Raji (cell line): ENCODE measurements around the gene TLNRD1.
A peak's percentile ranks its signal among the peaks of the same experiment; 100 is the strongest.

Experiments
- POLR2A ChIP-seq: IDR thresholded peaks from 2 replicates; pipeline ENCODE4 v1.6.1; 2011; ENCODE audit warnings: low read depth, low read length, control low read depth; ENCODE audit not compliant: insufficient read depth

Gene TLNRD1

DNA sequence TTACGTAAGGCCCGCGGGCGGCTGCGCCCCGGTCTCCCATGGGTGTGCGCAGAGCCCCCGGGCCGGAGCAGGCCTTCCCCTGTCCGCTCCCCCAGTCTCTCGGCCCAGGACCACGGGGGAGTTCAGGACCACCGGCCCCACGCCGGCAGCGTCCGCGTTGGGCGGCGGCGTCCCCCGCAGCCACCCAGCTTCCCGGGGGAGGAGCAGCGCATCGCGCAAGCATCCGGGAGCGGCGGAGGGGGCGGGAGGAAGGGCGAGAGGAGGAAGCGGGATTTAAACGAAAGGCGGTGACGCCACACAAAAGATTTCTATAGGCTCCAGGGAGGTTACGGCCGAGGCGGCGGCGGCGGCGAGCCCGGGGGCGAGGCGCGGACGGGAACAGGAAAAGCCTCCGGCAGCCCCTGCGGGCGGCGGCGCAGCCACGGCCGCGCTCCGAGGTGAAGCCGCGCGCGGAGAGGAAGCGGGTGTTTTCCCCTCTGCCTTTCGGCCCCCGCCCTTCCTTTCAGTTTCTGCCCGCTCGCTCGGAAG, at the start of gene TLNRD1:
Gene TLNRD1 (plus strand): TSS at position 300 of the 528 bp plus-strand sequence. CDS start 1,349 bp downstream, outside the sequence.
- peak; percentile 75 for TF ChIP-seq POLR2A

DNA sequence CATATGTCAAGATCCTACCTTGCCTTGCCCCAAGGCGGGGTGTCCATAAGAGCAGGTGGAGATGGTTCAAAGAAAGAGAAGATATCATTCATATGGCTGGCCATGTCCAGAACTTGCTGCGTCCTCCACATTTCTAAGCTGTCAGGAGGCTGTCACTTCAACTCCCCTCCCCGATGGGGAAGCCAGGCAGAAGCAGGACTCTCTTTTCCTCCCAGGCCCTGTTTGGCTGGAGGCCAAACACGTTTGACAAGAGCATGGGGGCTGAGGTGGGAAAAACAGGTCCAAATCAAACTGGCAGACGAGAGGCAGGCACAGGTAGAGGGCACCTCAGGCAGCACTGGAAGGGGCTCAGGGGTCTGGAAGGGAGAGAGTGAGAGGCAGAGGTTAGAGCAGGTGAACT, 48.8 kb upstream of the TLNRD1 start:
- TF ChIP-seq POLR2A: no peak

DNA sequence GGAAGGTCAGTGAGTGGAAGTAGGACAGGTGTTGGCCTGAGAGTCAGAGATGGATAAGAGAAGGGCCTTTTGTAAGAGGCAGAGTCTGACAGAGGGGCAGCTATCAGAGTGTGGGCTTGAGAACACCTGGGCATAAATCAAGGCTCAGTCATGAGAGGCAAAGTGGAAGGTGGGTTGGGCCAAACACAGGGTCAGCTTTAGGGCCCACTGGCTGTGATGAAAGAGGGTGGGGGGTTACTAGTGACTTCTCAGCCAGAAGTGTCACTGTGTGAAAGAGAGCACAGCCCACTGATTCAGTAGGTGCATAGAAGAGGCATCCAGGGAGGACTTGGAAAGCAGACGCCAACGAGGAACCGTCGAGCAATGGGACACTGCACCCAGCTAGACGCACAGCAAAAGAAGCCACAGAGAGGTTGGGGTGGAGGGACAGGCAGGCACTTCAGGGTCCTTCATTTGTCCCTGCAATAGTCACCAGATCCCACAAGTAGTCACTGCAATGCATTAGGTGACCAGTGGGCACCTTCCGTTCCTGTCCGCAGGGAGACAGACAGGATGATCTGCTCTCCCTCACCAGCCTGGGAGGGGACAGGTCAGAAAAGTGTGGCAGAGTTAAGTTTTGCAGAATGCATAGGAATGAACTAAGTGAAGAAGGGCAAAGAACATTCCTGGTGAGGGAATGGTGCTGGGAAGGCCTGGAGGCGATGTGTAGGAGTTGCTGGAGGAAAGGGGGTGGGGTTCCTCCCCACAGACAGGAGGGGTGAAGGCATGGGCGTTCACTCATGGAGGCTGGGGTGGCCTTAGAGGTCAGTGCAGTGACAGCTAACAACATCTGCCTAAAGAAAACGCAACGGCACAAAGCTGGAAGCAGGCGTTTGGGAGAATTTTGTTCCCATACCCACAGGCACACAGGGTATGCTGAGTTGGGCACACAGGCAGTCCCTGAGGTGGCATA, 47.4 kb upstream of the TLNRD1 start:
- no peak for TF ChIP-seq POLR2A

DNA sequence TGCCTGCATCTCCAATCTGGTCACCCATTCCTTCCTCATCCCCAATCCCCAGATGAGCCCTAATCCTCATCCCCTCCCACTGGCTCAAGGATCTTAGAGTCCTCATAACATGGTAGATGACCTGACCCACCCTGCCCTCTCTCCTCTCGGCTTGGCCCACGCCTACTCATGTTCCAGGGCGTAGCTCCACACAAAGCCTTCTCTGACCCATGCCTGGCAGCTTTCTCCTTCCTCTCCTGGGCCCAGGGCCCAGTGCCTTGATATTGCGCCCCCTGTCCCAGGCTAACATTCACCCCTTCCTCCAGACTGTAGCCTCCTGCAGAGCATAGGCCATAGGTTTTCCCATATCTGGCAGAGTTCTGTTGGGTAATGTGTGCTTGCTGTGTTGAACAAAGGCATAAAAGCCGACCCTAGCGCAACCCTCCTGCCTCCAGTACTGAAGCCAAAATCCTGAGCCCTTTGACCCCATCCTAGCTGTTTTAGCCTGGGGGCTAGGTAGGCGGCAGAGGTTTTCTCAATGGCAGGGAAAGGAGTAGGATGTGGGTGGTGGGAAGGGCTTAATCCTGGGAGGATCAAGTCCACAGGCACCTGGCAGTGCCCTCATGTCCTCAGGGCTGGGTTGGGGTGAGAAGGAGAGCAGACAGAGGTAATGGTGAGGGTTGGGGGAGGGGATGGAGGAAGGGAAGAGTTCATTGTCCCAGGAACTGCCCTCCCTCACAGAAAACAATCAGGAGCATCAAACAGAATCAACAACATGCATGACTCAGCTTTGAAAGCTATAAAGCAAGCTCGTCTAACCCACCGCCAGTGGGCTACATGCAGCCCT, 46.6 kb upstream of the TLNRD1 start:
- TF ChIP-seq POLR2A: no peak

DNA sequence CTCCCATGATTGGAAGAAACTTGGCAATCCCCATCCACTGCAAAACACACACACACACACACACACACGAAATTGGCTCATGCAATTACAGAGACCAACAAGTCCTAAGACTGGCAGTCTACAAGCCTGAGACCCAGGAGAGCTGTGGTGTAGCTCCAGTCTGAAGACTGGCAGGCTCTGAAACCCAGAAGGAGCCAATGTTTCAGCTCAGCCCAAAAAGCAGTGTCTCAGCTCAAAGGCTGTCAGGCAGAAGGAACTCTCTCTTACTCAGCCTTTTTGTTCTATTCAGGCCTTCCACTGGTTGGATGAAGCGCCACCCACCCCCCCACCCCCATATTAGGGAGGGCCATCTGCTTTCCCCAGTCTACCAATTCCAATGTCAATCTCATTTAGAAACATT, 43.2 kb upstream of the TLNRD1 start:
- TF ChIP-seq POLR2A: no peak

DNA sequence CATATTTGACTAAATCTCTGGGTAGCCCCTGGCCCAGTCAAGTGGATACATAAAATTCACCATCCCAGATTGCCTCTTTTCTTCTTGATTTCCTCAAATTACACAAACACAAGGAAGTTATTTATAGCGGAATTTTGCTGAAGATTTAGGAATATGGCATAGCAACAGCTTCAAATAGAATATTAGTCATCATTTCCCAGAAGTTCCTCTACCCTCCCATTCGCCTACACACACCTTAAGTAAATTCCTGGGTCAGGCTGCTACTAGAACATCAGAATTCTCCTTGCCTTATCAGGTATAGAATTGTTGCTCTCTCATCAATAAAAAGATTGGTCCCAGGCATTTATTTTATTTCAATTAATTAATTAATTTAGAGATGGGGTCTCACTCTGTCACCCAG, 42.7 kb upstream of the TLNRD1 start:
- no peak for TF ChIP-seq POLR2A

DNA sequence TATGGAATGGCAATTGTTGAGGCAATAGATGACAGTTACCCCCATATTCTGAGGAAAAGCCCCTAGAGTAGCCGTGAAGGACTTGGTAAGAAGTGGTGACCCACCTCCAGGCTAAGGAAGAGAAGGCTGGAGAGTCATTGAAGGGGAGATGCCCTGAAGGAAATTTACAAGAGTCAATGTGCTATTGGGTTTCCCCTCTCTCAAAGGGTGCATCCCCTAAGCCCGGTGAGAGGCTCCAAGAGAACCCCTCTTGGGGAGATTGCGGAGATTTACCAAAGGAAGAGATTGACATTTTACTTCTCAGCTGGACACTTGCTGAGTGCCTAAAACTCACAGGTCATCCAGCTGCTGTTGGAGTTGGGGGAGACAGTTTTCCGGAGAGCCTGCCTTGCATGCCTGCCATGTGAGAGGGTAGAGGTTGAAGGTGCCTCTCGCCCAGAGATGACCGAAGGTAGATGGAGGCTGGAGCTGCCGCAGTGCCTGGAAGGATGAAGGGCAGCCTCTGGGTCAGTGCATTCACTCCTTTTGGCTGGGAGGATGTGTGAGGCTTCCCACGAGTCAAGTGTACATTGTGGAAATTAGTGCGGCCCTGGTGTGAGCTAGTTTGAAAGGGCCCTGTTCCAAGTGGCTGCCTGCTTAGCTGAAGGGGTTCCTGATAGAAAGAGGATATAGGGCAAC, 41.8 kb upstream of the TLNRD1 start:
- TF ChIP-seq POLR2A: no peak

DNA sequence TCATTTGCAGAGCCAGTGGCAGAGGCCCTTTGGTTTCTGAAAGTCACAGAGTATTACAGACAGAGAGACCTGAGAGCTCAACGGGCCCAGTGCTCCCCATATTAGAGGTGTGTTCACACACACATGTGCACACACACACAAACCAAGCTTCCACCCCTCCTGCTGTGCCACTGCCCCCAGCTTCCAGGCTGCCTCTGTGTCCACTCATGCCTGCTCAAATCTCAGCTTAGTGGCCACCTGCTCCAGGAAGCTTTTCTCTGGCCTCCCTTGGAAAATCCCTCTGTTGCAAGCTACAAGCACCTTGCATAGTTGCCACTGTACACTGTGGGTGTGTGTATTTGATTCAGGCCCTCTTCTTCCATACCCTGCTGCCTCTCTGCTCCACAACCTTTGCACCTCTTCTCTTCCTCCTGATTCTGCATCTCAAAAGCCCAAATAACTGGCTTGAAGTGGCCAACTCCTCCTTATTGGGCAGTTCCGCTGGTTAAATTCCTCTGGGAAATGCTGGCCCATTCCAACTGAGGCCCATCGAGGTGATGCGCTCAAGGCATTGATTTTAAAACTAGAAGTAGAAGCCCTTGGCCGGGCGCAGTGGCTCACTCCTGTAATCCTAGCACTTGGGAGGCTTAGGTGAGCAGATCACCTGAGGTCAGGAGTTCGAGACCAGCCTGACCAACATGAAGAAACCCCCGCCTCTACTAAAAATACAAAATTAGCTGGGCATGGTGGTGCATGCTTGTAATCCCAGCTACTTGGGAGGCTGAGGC, 34.1 kb upstream of the TLNRD1 start:
- TF ChIP-seq POLR2A: no peak

DNA sequence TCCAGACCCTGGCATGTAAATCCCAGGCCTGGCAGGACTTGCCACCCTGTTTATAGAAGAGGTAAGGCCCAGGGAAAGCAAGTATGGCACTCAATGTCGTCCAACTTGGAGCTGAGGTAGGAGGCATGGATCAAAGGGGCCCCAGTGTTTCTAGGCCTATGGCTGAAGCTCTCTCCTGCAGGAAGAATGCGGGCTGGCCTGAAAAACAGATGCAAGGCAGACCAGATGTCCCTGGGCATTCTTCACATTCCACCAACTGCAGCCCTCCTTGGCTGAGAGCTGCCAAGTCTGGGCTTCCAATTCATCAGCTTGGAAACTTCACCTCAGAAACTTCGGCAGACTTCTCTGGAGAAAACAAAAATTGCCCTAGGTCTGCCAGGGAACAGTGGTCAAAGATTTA, 33.3 kb upstream of the TLNRD1 start:
- TF ChIP-seq POLR2A: no peak

DNA sequence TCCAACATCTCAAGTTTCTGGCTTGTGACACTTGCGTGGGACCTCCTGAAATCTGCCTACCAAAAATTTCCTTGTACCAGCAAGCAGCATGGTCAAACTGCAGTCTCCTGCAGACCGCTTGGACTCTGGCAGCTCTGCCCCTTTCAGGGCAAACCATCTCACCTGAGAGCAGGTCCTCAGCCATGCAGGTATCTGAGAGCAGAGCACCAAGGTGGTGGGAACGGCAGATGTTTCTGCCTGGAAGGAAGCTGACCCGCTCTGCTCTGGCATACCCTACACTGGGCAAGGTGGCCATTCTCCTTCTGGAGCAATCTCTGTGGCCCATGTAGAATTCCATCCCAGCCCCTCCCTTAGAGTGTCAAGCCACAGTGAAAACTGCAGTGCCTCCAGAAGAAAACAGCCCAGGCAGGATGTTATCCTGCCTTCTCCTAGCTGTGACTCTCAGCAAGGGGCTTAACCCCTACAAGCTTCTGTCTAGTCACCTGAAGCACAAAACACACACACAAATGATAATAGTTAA, 32.7 kb upstream of the TLNRD1 start:
- TF ChIP-seq POLR2A: no peak

DNA sequence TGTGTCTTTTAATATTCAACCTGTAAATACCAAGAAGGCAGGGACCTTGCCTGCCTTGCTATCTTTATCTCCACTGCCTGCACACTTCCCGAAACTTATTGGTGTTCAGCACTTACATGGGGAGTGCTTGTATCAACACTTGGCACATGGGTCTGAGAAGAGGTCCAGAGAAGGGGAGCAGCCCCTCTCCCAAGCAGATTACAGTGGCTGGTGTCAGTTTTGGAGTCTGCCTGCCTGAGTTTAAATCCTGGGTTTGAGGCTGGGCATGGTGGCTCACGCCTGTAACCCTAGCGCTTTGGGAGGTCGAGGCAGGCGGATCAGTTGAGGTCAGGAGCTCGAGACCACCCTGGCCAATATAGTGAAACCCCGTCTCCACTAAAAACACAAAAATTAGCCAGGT, 31.4 kb upstream of the TLNRD1 start:
- TF ChIP-seq POLR2A: no peak

DNA sequence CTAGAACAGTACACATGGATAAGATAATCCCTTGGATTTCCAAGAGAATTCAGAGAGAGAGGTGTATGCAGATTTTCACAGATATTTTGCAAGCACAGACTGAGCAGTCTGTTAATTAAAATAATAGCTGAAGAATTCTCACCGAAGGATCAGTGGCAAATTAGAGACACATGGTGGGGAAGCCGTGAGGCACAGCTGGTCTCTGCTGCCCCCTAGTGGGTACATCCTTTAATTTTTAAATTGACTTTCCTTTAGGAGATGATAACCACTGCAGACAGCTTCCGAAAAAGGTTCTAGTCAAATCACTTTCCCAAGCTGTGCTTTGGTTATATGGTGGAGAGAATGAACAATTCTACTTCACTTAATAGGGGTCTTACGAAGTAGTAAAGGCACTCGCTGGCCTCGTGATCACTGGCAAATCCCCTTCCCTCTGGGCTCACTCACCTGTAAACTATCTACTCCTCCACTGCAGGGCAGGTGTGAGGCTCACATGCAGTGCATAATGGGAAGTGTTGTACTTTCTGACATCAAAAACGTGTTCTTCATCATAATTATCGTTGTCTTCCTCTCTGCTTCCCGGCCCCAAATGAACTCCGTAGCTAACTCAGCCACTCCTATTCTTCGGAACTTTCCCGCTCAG, 30.6 kb upstream of the TLNRD1 start:
- TF ChIP-seq POLR2A: no peak

DNA sequence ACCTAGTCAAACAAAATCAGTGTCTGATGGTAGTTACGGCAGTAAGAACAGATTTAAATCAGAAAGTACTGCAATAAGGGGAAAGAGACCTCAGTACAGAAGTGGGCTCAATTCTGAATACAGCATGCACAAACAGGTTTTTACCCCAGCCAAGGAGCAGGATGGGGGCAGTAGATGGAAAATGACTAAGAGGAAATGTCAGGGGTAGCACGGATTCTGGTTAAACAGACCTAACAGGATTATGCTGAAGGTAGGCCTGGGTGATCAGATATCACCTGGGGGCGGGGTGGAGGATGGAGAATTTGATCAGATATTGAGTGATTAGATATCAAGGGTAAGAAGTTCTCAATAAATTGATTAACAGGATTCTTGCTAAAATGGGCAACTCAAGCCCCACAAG, 30.1 kb upstream of the TLNRD1 start:
- TF ChIP-seq POLR2A: no peak

DNA sequence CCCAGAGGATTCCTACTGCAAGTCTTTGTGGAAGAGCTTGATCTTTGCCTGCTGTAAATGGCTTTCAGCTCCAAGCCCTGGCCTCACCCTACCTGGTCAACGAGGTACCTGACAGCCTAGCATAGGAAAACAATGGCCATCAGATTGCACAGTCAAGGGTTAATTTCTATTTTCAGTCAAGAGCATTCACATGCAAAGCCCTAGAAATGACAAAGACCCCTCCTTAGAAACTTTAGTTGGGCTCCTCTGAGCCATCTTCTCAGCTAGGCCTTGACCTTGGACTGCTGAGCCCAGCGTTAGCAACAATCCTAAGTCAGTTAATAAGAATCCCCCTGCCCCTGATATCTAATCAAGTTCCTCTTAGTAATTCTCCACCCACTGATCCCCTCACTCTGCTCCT, 29.6 kb upstream of the TLNRD1 start:
- TF ChIP-seq POLR2A: no peak
